A673 (cell line): Measurements from ENCODE around the gene GALNT10. TPM values are rescaled to one million over a fixed set of nuclear protein-coding genes. Genes with fewer than 3 reads are reported as not detected.

Experiments used
- BruUV-seq: library from RNA; stranded (reverse); fragments of 400-500 nt; replicated peaks from 2 replicates; lab custom pipeline; 2021; lab: Mats Ljungman, UMichigan
- CTCF ChIA-PET: fragments of 300-600 bp; sonication (Branson Sonifier 250); formaldehyde crosslinking; loops from one replicate; lab custom pipeline; 2022; ENCODE audit warnings: antibody characterized with exemption; lab: Charles Lee
- POLR2A ChIA-PET: fragments of 300-600 bp; sonication (Branson Sonifier 250); formaldehyde crosslinking; loops from one replicate; lab custom pipeline; 2022; ENCODE audit warnings: antibody characterized with exemption; ENCODE audit not compliant: low non-redundant PET; lab: Charles Lee
- DNase-seq: peaks from one replicate; pipeline ENCODE4 v3.0.0-alpha.2; 2015; ENCODE audit warnings: low spot score
- H3K27ac ChIP-seq: fragments of 200-600 bp; sonication (generic); 2 replicates; pipeline ENCODE4 v1.5.1; 2016; ENCODE audit warnings: mixed run types, low read depth, mild to moderate bottlenecking, mixed read lengths, antibody characterized with exemption, low read length; ENCODE audit not compliant: poor library complexity, severe bottlenecking
- H3K27me3 ChIP-seq: fragments of 200-600 bp; sonication (generic); replicated peaks from 2 replicates; pipeline ENCODE4 v1.6.1; 2017; ENCODE audit warnings: mixed run types, low read depth, mild to moderate bottlenecking, mixed read lengths, antibody characterized with exemption, low read length; ENCODE audit not compliant: insufficient read depth, poor library complexity
- H3K36me3 ChIP-seq: fragments of 200-600 bp; sonication (generic); 2 replicates; pipeline ENCODE4 v1.6.1; 2016; ENCODE audit warnings: mixed run types, mild to moderate bottlenecking, mixed read lengths, antibody characterized with exemption, low read length; ENCODE audit not compliant: insufficient read depth, poor library complexity, severe bottlenecking
- H3K4me1 ChIP-seq: fragments of 200-600 bp; sonication (generic); 2 replicates; pipeline ENCODE4 v1.6.1; 2017; ENCODE audit warnings: mixed run types, mild to moderate bottlenecking, mixed read lengths, antibody characterized with exemption, low read length; ENCODE audit not compliant: insufficient read depth, poor library complexity, severe bottlenecking
- H3K4me3 ChIP-seq: fragments of 200-600 bp; sonication (generic); 2 replicates; pipeline ENCODE4 v1.5.1; 2016; ENCODE audit warnings: low read depth, mixed run types, mild to moderate bottlenecking, mixed read lengths, low read length; ENCODE audit not compliant: poor library complexity, severe bottlenecking
- H3K9me3 ChIP-seq: fragments of 200-600 bp; sonication (generic); 2 replicates; pipeline ENCODE4 v1.6.1; 2016; ENCODE audit warnings: mixed run types, low read depth, mild to moderate bottlenecking, mixed read lengths, antibody characterized with exemption, low read length; ENCODE audit not compliant: poor library complexity, severe bottlenecking
- CTCF ChIP-seq: fragments of 300-800, 200-600 bp; sonication (generic); conservative IDR thresholded peaks from 2 replicates; pipeline ENCODE4 v1.5.1; 2017; ENCODE audit warnings: low read depth, mild to moderate bottlenecking, antibody characterized with exemption, low read length, moderate library complexity, mixed read lengths
- EZH2 ChIP-seq: fragments of 200-600 bp; sonication (generic); IDR thresholded peaks from 2 replicates; pipeline ENCODE4 v1.6.1; 2017; ENCODE audit warnings: borderline replicate concordance, low read depth, mild to moderate bottlenecking, mixed read lengths, antibody characterized with exemption, low read length; ENCODE audit not compliant: poor library complexity, severe bottlenecking
- intact Hi-C: fragments of 100-400 bp; cut with micrococcal nuclease; formaldehyde crosslinking; loops from one replicate; pipeline ENCODE4 v1.10.0; 2022; ENCODE audit not compliant: unreplicated experiment
- total RNA-seq: library from RNA; stranded (reverse); gene quantifications from 2 replicates; pipeline ENCODE4 v1.2.3, GENCODE V29; 2021

The GALNT10 gene
- total RNA-seq, 1 experiment from 2014 or later = 17.9 TPM

- CTCF ChIA-PET = no interaction called here
- peaks cover 9% of the 10 kb centered on the region for H3K4me1 ChIP-seq
- BruUV-seq = no TSS peak
- TF ChIP-seq EZH2 (no peak), CTCF (no peak)
- H3K4me3 ChIP-seq = no peak overlapping the region
- no peak for DNase-seq
- no peaks in the 10 kb centered on the region for H3K27me3 ChIP-seq
- H3K27ac ChIP-seq = no peak overlapping the region
- POLR2A ChIA-PET = no interaction called here
- H3K9me3 ChIP-seq = no peaks in the 10 kb centered on the region
- H3K36me3 ChIP-seq = no peaks in the 10 kb centered on the region
- intact Hi-C loops = no loop called here
These were observed 185.9 kb downstream of the GALNT10 start for GRCh38 chr5:154376481-154376880.

- no peaks in the 10 kb centered on the region for H3K9me3 ChIP-seq
- H3K4me3 ChIP-seq = no peak overlapping the region
- no peaks in the 10 kb centered on the region for H3K27me3 ChIP-seq
- POLR2A ChIA-PET = no interaction called here
- H3K27ac ChIP-seq = no peak overlapping the region
- BruUV-seq = no TSS peak
- no peaks in the 10 kb centered on the region for H3K36me3 ChIP-seq
- no peaks in the 10 kb centered on the region for H3K4me1 ChIP-seq
- no peak for DNase-seq
- intact Hi-C loops = no loop called here
- TF ChIP-seq EZH2 (no peak), CTCF (no peak)
- CTCF ChIA-PET = no interaction called here
These were observed 187.4 kb downstream of the GALNT10 start for GRCh38 chr5:154377754-154378533.

- Histone ChIP-seq H3K4me1 (peaks cover 5% of the 10 kb centered on the region), H3K27me3 (no peaks in the 10 kb centered on the region), H3K27ac (no peak overlapping the region), H3K36me3 (no peaks in the 10 kb centered on the region), H3K4me3 (no peak overlapping the region), H3K9me3 (no peaks in the 10 kb centered on the region)
- BruUV-seq = no TSS peak
- intact Hi-C loops = no loop called here
- TF ChIP-seq EZH2 = no peak
- no peak for TF ChIP-seq CTCF
- no peak for DNase-seq
- POLR2A ChIA-PET = no interaction called here
- CTCF ChIA-PET = no interaction called here
These were observed 189.7 kb downstream of the GALNT10 start for GRCh38 chr5:154380263-154380662.
